NK-92 treated with Interleukin-12 subunit alpha and Interleukin-12 subunit beta, amount 100 ng/mL, for 24 hours (cell line): Measurements from ENCODE around the gene SOCS7.

Experiments
- DNase-seq: peaks from one replicate; lab custom pipeline; 2025; lab: John Stamatoyannopoulos, UW

SOCS7 gene

GRCh38 chr17:38338053-38338452 is 13.6 kb upstream of the SOCS7 start:
- no peak for DNase-seq

DNA sequence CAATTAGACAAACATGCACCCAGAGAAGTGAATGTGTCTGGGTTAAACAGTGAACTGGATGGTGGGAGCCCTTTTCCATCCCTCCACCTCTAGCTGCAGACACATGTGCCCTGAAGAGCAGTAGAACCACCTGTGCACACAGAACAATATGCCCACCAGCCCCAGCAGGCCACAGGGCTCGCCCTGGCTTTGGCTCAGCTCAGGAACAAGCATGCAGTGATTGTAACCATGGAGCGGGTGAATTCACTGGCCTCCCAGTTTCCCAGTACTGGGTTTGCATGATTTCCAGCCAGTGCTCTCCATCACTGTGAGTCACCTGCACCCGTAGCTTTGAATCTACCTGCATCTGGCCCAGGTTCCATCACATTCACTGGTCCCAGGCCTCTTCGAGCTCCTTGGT is 13.1 kb upstream of the SOCS7 start:
- no peak for DNase-seq

GRCh38 chr17:38339891-38340290 is 11.8 kb upstream of the SOCS7 start:
- no peak for DNase-seq

DNA sequence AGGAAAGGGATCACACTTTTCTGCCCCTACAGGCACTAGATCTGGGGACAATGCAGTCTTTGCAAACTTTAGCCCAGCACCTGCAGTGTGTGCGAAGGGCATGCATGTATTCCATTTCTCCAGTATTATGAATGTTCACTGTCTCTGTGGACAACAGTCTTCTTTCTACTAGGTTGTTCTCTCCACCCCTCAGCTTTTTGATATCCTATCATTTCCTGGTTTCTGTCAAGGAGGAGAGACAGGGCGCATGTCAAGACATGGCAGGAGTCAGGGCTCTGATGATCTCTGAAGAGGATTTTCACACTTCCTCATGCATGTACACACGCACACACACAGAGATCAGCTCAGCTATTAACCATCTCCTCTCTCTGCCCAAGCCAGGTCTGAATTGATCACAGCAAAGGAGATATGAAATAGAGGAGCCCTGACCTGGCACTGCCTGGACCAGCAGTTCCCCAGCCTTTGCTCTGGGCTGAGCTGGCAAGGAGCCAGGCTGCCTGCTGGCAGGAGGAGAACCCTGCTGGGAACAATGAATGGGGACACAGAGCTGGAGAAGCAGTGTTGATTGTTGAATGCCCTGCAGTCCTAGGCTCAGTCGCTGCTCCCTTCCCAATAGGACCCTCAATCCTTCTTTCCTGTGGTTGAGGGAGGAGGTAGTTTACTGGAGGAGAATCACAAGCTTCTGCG is 10.5 kb upstream of the SOCS7 start:
- DNase-seq: no peak

DNA sequence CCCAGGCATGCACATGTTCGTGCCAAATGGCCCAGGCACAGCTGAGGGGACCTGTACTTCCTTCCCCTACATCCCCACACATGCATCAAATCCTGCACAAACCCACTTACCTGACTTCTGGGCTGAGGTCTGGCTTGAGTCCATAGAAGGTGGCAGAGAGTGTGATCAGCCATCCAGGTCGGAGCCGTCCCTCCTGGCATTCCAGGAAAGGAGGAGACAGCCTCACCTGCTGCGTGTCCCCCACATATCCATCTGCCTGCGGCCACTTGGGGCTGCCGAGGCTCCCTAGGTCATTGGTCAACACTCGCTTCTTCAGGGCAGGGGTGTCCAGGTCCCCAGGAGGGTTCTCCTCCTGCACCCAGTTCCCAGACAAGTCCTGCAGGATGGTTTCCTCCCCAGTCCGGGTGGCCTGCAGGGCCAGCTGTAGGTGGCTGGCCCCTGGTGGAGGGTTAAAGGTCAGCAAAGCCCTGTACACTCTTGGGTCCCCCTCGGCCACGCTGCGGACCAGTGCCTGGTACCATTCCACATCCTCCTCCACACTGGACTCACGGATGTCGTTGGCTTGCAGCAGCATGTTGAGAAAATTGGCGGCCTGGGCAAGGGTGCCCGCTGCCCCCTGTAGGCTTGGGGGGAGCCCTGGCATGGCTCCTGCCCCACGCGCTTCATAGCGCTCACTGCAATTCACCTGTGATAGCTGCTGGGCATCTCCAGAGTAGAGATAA is 8.6 kb upstream of the SOCS7 start:
- no peak for DNase-seq

DNA sequence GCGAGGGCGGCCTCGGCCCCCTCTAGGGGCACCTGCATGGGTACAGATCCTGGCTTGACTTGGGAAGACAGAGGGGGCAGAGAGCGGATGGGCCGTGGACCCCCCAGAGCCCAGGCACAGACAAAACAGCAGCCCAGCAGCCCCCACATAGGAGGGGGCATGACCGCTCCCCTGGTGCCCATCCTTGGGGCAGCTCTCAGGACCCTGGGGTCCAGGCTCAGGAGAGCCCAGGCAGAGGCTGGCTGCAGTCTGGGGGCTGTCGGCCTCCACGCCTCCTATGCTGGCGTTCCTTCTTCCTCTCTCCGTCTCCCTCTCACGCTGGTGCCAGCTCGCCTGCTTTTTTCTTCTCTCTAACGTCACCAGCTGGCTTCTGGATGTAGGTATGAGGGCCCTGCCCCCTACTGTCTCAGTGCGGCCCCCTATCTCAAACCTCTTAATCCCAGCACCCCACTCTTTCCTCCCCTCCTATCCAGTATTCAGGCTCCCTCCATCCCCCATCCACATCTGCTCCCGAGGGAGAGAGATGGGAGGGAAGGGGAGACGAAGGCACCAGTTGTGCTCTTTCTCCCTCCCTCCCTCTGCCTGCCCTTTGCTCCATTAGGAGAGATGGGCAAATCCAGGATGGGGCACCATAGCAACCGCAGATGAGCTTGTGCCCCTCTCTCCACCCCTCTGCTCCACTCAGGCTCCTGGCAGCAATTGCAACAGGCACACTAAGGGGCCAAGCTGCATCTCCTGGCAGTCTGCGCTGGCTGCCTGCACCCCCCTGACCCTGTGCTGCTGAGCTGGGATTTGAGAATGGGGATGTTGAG is 7.8 kb upstream of the SOCS7 start, which contains the start of gene GPR179:
TSS of gene GPR179 (minus strand) at position 349 of the 812 bp plus-strand sequence. CDS start at position 182, 167 bp downstream.
- no peak for DNase-seq

GRCh38 chr17:38344420-38344745 is 7.3 kb upstream of the SOCS7 start:
- DNase-seq: no peak

DNA sequence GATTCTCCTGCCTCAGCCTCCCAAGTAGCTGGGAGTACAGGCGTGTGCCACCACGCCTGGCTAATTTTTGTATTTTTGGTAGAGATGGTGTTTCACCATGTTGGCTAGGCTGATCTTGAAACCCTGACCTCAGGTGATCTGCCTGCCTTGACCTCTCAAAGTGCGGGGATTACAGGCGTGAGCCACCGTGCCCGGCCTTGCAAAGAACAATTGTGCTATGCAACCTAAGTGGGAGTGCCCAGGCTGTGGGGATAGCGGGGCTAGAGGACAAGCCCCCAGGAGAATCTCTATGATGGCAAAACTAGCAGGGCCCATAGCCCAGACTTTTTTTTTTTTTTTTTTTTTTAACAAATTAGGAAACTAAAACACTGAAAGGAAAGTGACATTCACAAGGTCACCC is 5.9 kb upstream of the SOCS7 start:
- DNase-seq: no peak

DNA sequence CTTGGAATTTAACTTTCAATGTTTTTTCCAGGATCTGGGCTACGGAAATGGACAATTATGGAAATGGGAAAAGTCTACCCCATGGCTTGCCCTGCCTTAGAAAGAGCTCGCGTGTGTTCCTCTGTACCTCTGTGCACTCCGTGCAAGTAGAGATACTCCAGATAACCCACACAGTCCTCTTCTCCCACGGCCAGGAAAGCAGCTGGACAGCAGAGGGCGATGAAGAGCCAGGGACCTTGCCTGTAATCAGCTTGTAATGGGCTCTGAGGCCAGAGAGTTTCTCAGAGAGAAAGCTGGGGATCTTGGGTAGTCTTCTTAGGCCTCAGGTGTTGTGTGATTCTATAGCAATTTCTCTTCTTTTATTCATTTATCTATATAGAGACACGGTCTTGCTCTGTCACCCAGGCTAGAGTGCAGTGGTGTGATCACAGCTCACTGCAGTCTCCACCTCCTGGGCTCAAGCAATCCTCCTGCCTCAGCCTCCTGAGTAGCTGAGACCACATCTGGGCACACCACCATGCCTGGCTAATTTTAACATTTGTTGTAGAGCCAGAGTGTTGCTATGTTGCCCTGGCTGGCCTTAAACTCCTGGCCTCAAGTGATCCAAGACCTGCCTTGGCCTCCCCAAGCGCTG is 2.4 kb upstream of the SOCS7 start:
- DNase-seq: peak; percentile 66

GRCh38 chr17:38350035-38350434 is 1.6 kb upstream of the SOCS7 start:
- DNase-seq: no peak

DNA sequence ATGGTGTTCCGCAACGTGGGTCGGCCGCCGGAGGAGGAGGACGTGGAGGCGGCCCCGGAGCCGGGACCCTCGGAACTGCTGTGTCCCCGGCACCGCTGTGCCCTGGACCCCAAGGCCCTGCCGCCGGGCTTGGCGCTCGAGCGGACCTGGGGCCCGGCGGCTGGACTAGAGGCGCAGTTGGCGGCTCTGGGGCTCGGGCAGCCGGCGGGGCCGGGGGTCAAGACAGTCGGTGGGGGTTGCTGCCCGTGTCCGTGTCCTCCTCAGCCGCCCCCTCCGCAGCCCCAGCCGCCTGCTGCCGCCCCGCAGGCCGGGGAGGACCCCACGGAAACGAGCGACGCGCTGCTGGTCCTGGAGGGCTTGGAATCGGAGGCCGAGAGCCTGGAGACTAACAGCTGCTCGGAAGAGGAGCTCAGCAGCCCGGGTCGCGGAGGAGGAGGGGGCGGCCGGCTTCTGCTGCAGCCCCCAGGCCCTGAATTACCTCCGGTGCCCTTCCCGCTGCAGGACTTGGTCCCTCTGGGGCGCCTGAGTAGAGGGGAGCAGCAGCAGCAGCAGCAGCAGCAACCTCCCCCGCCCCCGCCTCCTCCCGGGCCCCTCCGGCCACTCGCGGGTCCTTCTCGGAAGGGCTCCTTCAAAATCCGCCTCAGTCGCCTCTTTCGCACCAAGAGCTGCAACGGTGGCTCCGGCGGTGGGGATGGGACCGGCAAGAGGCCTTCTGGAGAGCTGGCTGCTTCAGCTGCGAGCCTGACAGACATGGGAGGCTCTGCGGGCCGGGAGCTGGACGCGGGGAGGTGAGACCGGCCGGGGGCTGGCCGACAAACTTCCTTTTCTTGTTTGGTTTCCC is 821 bp downstream of the SOCS7 start:
- DNase-seq: no peak

GRCh38 chr17:38353086-38353604 is 1.5 kb downstream of the SOCS7 start:
- DNase-seq: no peak

DNA sequence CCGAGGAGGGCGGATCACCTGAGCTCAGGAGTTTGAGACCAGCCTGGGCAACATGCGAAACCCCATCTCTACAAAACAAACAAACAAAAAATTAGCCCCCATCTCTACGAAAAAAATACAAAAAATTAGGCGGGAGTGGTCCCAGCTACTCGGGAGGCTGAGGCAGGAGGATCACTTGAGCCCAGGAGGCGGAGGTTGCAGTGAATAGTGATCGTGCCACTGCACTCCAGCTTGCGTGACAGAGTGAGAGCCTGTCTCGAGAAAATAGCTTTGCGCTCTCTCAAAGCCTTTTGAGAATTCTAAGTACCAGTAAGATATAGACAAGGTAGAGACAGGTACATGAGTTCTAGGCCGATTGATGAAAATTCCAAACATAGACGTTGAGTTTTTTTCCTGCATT is 2.0 kb downstream of the SOCS7 start:
- no peak for DNase-seq

DNA sequence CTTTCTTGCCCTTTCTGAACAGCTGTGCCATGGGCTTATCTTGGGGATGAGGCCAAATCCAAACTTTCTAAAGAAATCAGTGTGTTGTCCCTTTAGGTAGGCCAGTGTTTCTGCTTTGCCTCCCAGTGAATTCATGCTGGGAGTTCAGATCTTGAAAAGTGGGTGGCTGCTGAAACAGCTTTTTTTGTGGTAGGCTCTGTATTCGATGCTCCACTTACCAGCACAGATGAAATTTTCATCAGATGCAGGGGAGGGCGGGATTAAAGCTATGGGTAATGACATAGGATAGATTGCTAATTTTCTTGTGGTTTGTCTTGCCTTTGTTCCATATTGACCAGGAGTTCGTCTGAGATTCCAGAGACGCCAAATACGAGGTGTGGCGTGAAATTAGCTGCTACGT is 2.8 kb downstream of the SOCS7 start:
- no peak for DNase-seq

DNA sequence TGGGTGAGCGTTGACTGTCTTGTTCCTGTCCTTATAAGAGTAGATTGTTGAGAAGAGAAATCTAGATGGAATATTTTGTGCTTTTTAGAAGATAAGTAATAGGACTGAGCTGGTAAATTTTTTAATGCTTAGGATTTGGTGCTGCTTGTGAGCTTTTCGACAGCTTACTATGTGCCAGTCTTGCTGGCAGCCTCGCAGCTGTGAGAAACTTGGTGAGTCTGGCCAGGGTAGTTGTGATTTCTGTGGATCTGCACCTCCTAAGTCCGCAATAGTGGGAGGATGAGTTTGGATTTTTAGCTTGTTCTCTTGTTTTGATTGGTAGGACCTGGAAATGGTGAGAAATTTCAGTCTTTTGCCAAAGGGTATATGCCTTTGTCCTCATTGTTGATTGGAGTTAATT is 3.6 kb downstream of the SOCS7 start:
- DNase-seq: no peak

DNA sequence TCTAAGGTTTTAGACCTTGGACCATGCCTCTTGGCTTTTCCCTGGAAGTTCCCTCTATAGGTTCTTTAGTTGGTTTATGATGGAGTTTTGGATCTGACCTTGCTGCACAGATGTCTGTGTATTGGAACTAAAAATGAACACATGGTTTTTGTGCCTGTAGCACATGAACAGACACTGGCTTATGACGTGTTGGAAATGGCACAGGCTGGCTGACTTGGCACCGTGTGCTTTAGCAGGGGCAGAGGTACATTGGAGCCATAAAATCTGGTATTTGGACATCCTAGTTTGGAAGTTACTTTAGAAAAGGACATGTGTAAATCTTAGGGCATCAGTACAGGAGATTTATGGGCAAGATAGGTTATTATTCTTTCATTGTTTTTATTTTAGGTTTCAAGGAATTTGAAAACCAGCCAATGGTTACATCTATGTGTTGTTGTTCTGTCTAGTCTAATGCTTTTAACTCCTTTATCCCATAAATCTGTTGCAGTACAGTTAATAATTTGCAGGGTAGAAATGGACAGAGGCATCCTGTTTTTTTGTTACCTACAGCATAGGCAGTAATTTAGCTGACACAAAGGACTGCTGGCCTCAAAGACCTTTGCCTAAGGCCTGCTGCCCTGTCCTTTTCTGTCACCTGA is 6.0 kb downstream of the SOCS7 start:
- DNase-seq: no peak

GRCh38 chr17:38358586-38359513 is 7.2 kb downstream of the SOCS7 start:
- no peak for DNase-seq

- no peak for DNase-seq
Observed at GRCh38 chr17:38361694-38362465, 10.2 kb downstream of the SOCS7 start.

DNA sequence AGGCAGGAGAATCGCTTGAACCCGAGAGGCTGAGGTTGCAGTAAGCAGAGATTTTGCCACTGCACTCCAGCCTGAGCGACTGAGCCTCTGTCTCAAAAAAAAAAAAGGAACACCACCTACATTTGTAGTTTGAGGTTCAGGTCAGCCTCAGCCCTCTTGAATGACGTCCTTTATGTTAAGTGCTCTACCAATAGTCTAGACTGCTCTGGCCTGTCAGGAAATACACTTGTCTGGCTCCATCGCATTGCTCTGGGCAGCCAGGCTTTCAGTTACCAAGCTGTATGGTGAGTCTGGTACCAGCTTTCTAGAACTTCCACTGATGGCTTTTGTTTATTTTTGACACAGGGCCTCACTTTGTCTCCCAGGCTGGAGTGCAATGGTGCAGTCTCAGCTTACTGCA is 11.4 kb downstream of the SOCS7 start:
- no peak for DNase-seq
